ENCODE data around the gene GIMAP8. TPM values are rescaled to one million over a fixed set of nuclear protein-coding genes. Genes with fewer than 3 reads are reported as not detected.
"Not testable (repeated sequence)": the region's sequence is repeated elsewhere in the genome, so short reads cannot be mapped to it uniquely, and the experiment has no call there.

Gene GIMAP8
- total RNA-seq, 2 donors from 2014 or later, result 2.9 to 5.5 TPM

DNA sequence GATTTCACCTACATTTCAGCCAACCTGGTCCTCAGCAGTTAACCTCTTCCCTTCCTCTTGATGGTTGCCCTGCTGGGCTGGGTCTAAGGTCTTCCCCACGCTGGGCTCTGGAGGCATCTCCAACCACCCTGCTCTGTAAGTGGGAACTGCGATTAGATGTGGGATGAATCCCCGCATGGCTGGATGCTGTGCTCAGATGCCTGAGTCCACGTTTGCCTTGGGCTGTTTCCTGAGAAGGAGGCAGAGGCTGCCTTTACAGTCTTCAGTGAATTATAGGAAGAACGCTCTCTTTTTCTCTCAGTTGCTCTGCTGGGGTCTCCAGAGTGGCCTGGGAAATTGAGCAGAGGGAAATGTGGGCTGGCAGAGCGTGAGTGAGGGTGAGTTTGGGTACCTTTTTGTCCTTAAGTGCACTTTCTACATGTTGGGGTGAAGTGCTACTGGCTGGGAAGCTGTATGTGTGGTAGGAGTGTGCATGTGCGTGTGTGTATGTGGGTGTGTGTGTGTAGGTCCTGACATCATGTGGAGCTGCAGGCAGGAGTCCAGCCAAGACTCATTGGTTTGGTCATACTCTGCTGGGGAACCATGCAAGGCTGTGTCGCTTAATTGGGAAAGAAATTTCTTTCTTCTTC, 1.5 kb downstream of the GIMAP8 start:
- ATAC-seq (no peak), DNase-seq (no peak)
- intact Hi-C loops (cut with DNase I, micrococcal nuclease), result loop anchor here (5.0 to 10.0 kb wide), 2 partner anchors 293 to 305 kb away; no protein-coding TSS in a partner anchor

DNA sequence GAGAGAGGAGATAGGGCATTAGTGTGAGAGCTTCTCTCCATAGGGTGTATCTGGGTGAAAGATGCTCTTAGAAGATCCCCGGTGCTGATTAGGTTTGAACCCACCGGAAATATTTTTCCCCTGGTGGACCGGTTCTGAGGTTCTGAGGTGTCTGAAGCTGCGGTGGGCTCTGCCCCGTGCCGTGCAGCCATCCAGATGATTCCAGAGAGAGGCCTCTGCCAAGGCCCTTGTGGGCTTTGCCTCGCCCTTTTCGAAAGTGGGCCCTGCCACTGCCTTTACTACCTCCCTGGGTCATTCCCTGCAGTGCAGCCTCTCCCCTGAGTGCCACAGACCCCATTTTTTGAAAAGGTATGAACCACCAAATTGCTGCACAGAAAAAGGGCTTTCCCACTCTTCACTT, 2.8 kb downstream of the GIMAP8 start:
- ATAC-seq (no peak), DNase-seq (no peak)
- intact Hi-C loops (cut with DNase I, micrococcal nuclease), result loop anchor here (5.0 to 10.0 kb wide), 2 partner anchors 292 to 304 kb away; no protein-coding TSS in a partner anchor

DNA sequence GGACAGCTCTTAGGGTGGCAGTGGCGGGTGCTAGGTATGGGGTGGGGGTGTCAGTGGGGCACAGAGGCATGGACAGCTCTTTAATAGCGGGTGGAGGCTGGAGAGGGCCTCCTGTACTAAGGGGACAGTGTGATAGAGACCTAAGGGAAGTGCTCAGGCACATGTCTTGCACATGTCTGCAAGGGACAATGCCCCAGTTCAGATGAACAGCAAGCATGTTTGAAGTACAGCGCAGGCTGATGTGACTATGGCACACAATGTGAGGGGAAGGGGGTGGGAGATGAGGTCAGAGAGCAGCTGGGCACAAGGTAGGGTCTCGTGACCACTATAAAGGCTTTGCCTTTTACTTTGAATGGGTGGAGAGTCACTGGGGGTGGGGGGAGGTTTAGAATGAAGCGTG, 3.5 kb downstream of the GIMAP8 start:
- ATAC-seq, result no peak
- intact Hi-C loops (cut with DNase I, micrococcal nuclease), result loop anchor here (5.0 to 10.0 kb wide), 2 partner anchors 291 to 303 kb away; no protein-coding TSS in a partner anchor

DNA sequence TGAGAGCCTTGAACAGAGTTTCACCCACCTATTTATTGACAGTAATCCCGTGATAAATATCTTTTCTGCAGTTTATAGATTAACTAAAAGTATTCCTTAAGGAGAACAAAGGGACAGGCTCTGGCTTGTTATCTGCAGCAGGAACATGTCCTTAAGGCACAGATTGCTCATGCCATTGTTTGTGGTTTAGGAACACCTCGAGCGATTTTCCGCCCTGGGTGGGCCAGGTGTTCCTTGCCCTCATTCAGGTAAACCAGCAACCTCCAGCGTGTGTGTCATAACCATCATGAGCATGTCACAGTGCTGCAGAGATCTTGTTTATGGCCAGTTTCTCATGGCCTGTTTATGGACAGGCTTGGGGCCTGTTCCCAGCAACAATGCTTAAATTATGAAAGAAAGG, 6.6 kb downstream of the GIMAP8 start:
- not testable (repeated sequence) for ATAC-seq, DNase-seq
- intact Hi-C loops (cut with DNase I, micrococcal nuclease), result loop anchor here in 1 of 2 donors (10.0 kb wide), 1 partner anchor 288 kb away; no protein-coding TSS in a partner anchor

More for the DNA sequence above, 3.5 kb downstream of the GIMAP8 start:
- DNase-seq, result no peak

DNA sequence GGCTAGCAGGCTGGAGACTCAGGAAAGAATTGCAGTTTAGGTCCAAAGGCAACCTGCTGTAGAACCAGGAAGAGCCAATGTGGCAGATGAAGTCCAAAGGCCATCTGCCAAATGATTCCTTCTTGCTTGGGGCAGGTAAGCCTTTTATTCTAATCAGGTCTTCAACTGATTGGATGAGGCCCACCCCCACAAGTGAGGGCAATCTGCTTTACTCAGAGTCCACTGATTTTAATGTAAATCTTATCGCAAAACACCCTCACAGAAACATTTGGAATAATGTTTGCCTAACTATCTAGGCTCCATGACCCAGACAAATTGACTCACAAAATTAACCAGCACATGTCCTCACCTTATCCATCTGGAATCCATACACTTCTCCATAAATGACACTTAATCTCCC, 7.8 kb downstream of the GIMAP8 start:
- ATAC-seq, result no peak
- intact Hi-C loops (cut with DNase I, micrococcal nuclease), result loop anchor here in 1 of 2 donors (10.0 kb wide), 1 partner anchor 287 kb away; no protein-coding TSS in a partner anchor
- DNase-seq, result no peak

DNA sequence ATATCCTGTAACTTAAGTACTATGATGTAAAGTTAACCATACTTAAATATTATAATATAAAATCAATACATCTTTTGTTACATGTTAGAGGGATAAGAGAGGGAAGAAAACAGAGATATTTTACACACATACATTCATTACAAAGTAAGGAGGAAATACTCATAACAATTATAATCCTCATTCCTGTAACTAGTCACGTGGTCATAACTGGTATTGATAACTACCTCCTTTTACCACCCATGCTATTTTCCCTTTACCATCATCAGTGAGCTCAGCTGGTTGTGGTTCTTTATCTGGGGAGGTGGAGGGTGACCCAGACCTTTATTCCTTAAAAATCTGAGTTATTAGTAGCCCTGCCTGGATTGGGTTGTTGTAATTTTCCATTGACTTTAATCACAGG, 8.3 kb downstream of the GIMAP8 start:
- no peak for ATAC-seq
- DNase-seq, result no peak
- intact Hi-C loops (cut with DNase I, micrococcal nuclease), result loop anchor here in 1 of 2 donors (10.0 kb wide), 1 partner anchor 286 kb away; no protein-coding TSS in a partner anchor

DNA sequence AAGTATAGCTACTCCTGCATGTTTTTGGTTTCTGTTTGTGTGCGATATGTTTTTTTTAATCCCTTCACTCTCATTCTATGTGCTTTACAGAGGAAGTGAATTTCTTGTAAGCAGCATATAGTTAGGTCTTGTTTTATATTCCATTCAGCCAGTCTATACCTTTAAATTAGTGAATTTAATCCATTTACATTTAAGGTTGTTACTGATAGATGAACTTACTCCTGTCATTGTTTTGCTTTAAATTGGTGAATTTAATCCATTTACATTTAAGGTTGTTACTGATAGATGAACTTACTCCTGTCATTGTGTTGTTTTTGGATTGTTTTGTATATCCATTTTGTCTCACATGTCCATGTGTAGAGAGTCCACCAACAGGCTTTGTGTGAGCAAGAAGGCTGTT, 11.1 kb downstream of the GIMAP8 start:
- intact Hi-C loops (cut with DNase I, micrococcal nuclease), result no loop called here
- ATAC-seq (no peak), DNase-seq (no peak)

DNA sequence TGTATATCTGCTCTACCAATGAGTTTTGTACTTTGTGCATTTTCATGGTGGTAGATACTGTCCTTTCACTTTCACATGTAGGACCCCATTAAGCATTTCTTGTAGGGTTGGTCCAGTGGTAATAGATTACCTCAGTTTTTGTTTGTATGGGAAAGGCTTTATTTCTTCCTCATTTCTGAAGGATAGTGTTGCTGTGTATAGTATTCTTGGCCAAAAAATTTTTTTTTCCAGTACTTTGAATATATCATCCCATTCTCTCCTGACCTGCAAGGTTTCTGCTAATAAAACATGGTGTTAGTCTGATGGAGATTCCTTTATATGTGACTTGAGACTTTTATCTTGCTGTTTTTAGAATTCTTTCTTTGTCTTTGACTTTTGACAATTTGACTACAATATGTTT, 12.0 kb downstream of the GIMAP8 start:
- DNase-seq (no peak), ATAC-seq (no peak)
- intact Hi-C loops (cut with DNase I, micrococcal nuclease), result no loop called here

DNA sequence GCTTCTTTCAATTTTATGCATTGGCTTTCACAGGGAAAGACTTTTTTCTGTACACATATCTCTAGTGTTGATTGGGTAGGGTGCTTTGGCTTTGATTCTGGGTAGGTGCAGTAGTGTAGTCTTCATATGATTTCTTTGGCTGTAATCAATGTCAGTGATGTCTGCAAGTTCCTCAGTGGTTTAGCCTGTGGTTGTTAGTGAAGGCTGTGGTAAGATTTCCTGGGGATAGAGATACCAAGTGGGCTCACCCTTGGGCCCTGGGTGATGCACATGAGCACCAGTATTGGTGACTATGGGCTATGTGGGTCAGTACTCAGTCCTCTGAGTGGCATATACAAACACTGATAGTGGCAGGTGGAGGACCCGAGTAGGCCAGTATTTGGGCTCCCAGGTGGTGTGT, 13.0 kb downstream of the GIMAP8 start:
- intact Hi-C loops (cut with DNase I, micrococcal nuclease), result no loop called here
- no peak for ATAC-seq
- no peak for DNase-seq

DNA sequence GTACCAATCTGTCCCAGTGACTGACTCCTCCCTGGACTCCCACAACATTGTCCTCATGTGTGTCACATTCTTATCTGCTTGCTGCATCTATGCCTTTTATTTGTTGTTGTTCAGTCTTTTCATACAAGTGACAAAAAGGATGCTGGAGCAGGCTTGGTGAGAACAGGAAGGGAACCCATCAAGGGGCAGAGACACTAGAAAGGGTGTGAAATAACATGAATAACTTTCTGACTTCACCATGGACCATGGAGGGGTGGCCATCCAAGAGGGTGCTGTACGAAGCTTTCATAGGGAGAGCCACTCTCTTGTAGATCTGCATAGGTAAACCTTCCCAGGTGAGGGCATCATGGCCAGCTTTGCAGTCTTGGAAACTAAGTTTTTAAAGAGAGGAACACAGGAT, 14.5 kb downstream of the GIMAP8 start:
- intact Hi-C loops (cut with DNase I, micrococcal nuclease), result no loop called here
- ATAC-seq (no peak), DNase-seq (no peak)

DNA sequence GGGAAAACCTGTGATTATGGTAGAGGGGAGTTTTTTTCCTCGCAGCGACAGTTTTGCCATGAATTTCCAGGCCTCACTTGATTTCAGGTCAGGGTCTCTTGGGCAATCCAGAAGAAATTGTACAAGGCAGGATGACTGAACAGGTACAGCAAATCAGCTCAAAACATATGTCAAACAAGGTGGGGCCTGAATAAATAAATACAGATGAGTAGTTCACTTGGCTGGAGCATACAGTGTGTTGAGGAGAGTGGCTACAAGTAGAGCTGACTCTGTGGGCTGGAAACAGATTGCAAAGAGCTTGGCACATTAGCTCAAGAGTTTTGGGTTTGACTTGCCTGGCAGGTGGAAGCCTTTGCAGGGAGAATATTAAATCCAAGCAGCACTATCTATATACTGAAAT, 15.0 kb downstream of the GIMAP8 start:
- ATAC-seq (peak; percentile 45), DNase-seq (no peak)
- intact Hi-C loops (cut with DNase I, micrococcal nuclease), result no loop called here

DNA sequence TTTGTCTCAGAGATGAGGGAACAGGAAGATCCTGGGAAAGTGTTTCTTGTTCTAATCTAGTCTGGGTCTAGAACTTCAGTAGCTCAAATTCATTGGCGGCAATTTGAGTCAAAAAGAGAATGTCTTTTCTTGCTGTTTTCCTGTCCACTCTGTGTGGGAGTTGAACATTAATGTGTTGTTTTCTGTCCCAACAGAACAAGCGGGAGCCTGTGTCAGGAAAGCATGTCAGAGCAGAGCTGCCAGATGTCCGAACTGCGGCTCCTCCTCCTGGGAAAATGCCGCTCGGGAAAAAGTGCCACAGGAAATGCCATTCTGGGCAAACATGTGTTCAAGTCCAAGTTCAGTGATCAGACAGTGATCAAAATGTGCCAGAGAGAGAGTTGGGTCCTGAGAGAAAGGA, 16.0 kb downstream of the GIMAP8 start:
- intact Hi-C loops (cut with DNase I, micrococcal nuclease), result no loop called here
- DNase-seq (no peak), ATAC-seq (no peak)

DNA sequence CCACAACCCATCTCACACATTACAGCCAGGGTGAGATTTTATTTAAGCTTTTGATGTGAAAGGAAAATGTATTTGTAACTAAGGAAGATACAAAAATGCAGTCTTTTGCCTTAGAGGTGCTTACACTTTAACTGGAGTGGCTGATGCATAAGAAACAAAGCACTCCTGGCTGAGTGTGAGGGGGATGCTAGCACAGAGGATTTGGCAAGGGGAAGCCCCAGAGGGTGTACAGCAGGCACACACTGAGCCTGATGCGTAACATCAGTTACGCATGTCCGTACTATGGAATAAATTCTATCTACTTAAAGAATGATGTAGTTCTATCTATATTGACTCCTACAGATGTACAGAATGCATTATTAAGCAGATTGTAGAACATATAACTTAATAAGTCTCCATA, 17.8 kb downstream of the GIMAP8 start:
- DNase-seq (no peak), ATAC-seq (no peak)
- intact Hi-C loops (cut with DNase I, micrococcal nuclease), result no loop called here

DNA sequence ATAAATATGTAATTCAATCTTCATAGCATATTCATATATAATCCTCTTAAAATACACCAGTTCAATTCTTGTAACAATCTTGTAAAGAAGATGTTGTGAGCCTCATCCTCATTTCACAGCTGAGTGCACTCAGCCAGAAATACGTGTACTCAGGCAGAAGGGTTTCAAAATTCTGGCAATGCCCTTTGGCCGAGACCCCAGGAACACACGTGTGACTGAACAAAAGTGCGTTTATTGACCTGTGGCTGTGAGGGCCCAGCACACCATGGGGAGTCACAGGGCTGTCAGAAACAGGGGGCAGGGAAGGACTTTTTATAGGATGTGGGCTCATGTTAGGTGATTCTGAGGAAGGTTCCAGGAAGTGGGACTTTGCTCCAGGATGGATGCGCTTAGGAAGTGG, 21.5 kb downstream of the GIMAP8 start:
- ATAC-seq, result no peak
- DNase-seq, result no peak
- intact Hi-C loops (cut with DNase I, micrococcal nuclease), result no loop called here

DNA sequence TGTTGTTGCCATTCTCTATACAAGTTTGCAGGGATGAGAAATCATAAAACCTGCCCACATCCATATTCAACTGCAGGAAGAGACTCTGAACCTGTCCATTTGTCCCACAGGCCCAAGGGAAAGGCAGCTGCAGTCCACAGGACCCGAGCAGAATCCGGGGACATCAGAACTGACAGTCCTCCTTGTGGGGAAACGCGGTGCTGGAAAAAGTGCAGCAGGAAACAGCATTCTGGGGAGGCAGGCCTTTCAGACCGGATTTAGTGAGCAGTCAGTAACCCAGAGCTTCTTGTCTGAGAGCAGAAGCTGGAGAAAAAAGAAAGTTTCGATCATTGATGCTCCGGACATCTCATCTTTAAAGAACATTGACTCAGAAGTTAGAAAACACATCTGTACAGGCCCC, 23.5 kb downstream of the GIMAP8 start:
- intact Hi-C loops (cut with DNase I, micrococcal nuclease), result no loop called here
- no peak for ATAC-seq
- no peak for DNase-seq

DNA sequence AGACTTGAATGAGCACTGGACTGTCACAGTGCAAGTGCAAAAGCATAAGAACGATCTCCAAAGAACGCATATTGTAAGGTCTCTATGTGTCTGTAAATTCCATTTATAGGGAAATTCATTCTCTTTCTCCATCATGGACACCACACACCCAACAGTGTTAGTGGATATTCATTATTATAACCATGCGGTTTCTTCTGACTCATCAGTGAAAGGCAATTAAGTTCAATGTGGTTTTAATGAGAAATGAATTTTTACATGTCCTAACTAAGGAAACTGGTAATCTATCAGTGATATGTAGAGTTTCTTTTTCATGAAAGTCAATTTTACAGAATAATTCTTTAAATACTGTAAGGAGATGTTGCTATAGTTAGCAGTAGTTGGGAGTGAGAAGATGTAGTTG, 25.9 kb downstream of the GIMAP8 start:
- ATAC-seq (no peak), DNase-seq (no peak)
- intact Hi-C loops (cut with DNase I, micrococcal nuclease), result no loop called here

DNA sequence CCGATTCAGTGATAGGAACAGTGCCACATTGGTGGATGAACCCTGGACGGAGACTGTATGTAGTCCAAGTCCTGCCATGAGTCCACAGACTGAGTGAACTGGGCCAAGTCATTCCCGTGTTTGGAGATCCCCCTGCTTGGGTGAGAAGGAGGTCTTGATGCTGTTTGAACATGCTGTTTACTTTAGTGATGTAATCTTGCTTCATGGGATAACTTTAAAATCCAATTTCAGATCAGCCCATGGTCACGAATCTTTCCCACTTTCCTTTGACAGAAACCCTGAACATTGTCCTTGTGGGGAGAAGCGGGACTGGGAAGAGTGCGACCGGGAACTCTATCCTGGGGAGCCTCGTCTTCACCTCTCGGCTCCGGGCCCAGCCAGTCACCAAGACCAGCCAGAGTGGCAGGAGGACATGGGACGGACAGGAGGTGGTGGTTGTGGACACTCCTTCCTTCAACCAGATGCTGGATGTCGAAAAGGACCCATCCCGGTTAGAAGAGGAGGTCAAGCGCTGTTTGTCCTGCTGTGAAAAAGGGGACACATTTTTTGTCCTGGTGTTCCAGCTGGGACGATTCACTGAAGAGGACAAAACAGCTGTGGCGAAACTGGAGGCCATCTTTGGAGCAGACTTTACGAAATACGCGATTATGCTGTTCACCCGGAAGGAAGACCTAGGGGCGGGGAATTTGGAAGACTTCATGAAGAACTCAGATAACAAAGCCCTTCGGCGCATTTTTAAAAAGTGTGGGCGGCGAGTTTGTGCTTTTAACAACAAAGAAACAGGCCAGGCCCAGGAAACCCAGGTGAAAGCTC, 26.6 kb downstream of the GIMAP8 start:
- no peak for DNase-seq
- no peak for ATAC-seq
- intact Hi-C loops (cut with DNase I, micrococcal nuclease), result no loop called here

DNA sequence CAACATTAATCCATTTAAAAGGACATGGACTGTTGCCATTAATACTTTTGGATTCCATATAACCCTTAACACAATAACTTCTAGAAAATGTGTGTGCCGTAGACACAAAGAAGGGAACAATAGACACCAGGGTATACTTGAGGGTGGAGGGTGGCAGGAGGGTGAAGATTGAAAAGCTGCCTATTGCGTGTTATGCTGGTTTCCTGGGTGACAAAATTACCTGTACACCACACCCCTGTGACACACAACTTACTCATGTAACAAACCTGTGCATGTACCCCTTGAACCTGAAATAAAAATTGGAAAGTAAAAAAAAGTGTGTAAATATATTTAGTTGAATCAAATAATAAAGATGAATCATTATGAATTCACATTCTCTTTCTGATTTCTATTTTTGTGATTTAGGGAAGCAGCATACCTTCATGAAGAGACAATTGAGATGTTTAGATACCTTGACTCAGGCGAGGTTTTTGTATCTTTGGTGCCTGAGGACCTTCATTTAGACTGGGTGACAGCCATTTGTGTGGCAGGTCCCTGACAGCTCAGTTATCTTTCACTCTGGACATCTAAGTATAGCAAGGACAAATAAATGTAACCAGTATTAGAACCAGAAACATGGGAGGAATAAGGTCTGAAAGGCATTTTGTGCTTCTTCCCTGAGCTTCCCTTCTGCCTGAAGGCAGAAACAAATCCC, 28.7 kb downstream of the GIMAP8 start:
- intact Hi-C loops (cut with DNase I, micrococcal nuclease), result no loop called here
- no peak for ATAC-seq
- DNase-seq, result no peak

DNA sequence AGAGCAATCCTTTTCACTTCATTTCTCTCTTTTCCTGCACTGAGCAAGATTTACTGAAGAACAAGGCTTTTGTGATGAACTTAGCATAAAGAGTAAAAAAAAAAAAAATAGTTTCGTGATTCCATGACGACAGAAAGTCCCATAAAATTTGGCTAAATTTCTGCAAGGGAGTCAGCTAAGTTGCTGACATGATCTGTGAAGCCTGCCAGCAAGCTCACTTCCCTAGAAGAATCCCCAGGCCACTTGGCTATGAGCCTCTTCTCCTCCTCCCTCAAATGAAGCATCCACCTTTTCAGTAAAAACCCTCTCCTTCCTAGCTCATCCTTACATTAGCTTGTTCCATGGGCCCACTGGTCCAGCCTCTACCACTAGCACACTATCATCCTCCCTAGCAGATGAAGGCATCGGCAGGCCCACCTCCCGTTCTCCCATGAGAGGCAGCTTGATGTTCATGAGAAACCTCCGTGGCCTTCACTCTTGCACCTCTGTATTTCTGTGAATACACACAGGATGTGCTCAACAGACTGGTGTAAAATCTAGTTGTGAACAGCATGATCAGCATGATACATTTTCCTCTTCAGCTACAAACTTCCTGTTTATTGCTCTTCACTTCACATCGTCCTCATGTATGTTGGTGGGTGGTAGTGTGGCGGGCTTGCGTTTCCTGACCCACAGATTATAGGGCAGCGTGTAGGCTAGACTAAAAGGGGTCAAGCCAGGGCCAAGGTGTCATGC, 30.9 kb downstream of the GIMAP8 start:
- ATAC-seq, result no peak
- DNase-seq, result no peak
- intact Hi-C loops (cut with DNase I, micrococcal nuclease), result no loop called here

Data from left colon (tissue), 2 donors.